BJ (cell line): Measurements from ENCODE around the gene LNPK. TPM values are rescaled to one million over a fixed set of nuclear protein-coding genes. Genes with fewer than 3 reads are reported as not detected.

Experiments
- CTCF ChIA-PET: fragments of 350-600 bp; formaldehyde crosslinking; extraction: SDS; loops from one replicate; lab custom pipeline; 2021; ENCODE audit warnings: antibody characterized with exemption, inconsistent platforms; lab: Yijun Ruan, JAX
- POLR2A ChIA-PET: fragments of 300-600 bp; sonication (Branson Sonifier 250); formaldehyde crosslinking; extraction: SDS; loops from one replicate; lab custom pipeline; 2021; ENCODE audit warnings: antibody characterized with exemption; lab: Charles Lee
- DNase-seq: peaks from one replicate; pipeline ENCODE4 v3.0.0-alpha.2; 2011; ENCODE audit warnings: low read depth
- H3K27me3 ChIP-seq: 2 replicates; pipeline ENCODE4 v1.6.0; 2011; ENCODE audit warnings: low read length; ENCODE audit not compliant: control insufficient read depth, insufficient read depth
- H3K36me3 ChIP-seq: 2 replicates; pipeline ENCODE4 v1.5.1; 2011; ENCODE audit warnings: low read length; ENCODE audit not compliant: control insufficient read depth, insufficient read depth
- H3K4me3 ChIP-seq: 2 replicates; pipeline ENCODE4 v1.5.1; 2011; ENCODE audit warnings: low read depth, mild to moderate bottlenecking, control low read depth, low read length
- polyA plus RNA-seq: library from polyadenylated mRNA; depleted of rRNA; stranded (reverse); fragments of >200 nt; gene quantifications from 2 replicates; pipeline ENCODE4 v1.2.3, GENCODE V29; 2011
- TF ChIP-seq, protein P1 (sequence below): IDR thresholded peaks from 2 replicates; pipeline ENCODE4 v1.5.1; 2011; ENCODE audit warnings: low read depth, mild to moderate bottlenecking, control low read depth, inconsistent platforms, low read length, moderate library complexity; ENCODE audit not compliant: insufficient read depth

LNPK gene
- polyA plus RNA-seq, 1 experiment = 19.6 TPM

DNA sequence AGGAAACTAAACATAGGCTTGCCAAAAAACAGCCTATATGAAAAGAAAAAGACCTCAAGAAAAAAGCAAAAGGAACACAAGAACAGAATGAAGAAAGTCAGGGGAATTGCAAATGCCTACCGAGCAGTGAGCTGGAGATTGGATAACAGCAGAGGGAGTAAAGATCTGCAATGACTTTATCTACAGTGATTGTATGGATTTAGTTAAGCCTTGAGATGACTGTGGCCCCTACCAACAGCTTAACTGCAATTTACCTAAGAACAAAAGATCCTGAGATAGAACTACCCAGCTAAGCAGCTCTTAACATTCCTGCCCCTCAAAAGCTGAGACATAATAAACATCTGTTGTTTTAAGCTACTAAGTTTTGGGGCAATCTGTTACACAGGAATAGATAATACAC lies 20.5 kb downstream of the LNPK start:
- TF ChIP-seq, protein P1, sequence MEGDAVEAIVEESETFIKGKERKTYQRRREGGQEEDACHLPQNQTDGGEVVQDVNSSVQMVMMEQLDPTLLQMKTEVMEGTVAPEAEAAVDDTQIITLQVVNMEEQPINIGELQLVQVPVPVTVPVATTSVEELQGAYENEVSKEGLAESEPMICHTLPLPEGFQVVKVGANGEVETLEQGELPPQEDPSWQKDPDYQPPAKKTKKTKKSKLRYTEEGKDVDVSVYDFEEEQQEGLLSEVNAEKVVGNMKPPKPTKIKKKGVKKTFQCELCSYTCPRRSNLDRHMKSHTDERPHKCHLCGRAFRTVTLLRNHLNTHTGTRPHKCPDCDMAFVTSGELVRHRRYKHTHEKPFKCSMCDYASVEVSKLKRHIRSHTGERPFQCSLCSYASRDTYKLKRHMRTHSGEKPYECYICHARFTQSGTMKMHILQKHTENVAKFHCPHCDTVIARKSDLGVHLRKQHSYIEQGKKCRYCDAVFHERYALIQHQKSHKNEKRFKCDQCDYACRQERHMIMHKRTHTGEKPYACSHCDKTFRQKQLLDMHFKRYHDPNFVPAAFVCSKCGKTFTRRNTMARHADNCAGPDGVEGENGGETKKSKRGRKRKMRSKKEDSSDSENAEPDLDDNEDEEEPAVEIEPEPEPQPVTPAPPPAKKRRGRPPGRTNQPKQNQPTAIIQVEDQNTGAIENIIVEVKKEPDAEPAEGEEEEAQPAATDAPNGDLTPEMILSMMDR = no peak
- Histone ChIP-seq H3K4me3 (no peak overlapping the region), H3K36me3 (no peaks in the 10 kb centered on the region), H3K27me3 (no peaks in the 10 kb centered on the region)
- no peak for DNase-seq
- ChIA-PET POLR2A (no interaction called here), CTCF (no interaction called here)

DNA sequence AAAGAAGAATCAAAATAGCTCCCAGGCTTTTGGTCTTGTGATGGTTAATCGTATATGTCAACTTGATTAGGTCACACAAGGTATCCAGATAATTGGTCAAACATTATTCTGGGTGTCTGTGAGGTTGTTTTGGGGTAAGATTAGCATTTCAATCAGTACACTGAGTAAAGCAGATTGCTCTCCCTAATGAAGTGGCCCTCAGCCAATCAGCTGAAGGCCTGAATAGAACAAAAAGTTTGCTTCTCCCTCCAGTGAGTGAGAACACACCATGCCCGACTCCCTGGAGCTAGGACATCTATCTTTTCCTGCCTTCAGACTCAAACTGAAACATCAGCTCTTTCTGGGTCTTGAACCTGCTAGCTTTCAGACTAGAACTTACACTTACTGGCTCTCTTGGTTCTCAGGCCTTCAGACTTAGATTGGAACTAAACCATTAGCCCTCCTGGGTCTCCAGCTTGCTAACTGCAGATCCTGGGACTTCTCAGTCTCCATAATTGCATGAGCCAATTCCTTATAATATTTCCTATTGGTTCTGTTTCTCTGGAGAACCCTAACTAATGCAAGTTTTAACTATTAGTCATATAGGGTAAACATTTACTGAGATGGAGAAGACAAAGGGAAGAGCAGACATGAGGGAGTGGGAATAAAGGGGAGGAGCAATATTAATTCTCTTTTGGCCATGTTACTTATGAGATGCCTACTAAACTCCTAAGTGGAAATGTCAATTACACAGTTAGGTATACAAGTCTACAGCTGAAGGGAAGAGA lies 25.5 kb downstream of the LNPK start:
- TF ChIP-seq, protein P1 = no peak
- POLR2A ChIA-PET = no interaction called here
- H3K4me3 ChIP-seq = no peak overlapping the region
- H3K27me3 ChIP-seq = no peaks in the 10 kb centered on the region
- DNase-seq = no peak
- no peaks in the 10 kb centered on the region for H3K36me3 ChIP-seq
- CTCF ChIA-PET = no interaction called here

DNA sequence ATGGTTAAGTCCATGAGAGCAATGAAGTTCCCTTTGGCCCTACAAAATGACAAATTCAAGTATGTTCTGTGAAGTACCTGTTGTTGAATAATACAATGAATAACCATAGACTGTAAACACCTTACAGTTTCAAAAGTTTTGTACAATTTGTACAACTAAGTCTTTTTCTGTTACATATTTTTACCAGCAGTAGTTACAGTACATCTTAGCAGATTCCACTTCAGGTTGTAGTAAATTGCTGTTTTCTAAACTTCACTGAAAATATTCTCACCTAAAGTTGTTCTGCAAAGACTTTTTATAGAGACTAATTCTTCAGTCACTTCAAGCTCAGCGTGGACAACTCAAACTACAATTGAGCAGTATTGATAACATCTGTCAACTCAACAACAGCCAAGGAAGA lies 28.7 kb downstream of the LNPK start:
- Histone ChIP-seq H3K4me3 (no peak overlapping the region), H3K27me3 (no peaks in the 10 kb centered on the region), H3K36me3 (no peaks in the 10 kb centered on the region)
- ChIA-PET POLR2A (no interaction called here), CTCF (no interaction called here)
- DNase-seq = no peak
- TF ChIP-seq, protein P1 = no peak

DNA sequence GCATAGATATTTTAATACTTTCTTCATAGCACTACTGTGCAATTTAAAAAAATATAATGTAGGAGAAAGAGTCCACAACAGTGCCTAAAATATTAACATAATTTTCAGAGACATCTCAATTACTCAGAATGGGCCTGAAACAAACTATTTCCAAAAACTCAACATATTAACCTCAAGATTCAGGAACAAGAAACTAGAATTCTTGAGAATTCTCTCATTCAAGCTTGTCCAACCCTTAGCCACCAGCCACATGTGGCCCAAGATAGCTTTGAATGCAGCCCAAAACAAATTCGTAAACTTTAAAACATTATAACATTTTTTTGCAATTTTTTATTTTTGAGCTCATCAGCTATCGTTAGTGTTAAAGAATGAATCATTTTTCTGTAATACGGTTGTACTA lies 35.2 kb downstream of the LNPK start:
- ChIA-PET POLR2A (no interaction called here), CTCF (no interaction called here)
- Histone ChIP-seq H3K27me3 (no peaks in the 10 kb centered on the region), H3K4me3 (no peak overlapping the region), H3K36me3 (no peaks in the 10 kb centered on the region)
- TF ChIP-seq, protein P1 = no peak
- no peak for DNase-seq

DNA sequence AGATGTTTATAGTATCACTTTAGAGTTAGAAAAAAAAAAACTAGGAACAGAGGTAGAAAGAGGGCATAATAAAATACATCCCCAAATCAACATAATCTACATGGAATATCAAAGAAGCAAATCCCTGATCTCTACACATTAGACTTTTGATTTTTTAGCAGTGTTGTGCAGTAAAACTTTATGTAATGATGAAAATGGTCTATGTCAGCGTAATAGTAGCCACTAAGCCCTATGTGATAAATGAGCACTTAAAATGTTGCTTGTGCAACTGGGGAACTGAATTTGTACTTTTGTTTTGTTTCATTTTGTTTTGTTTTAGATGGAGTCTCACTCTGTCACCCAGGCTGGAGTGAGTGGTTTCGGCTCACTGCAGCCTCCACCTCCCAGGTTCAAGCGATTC lies 36.3 kb downstream of the LNPK start:
- ChIA-PET POLR2A (interaction anchor here (0.6 kb wide), 1 partner anchor 36 kb away, joined by 4 read pairs; no protein-coding TSS in a partner anchor), CTCF (no interaction called here)
- TF ChIP-seq, protein P1 = no peak
- Histone ChIP-seq H3K36me3 (no peaks in the 10 kb centered on the region), H3K4me3 (no peak overlapping the region), H3K27me3 (no peaks in the 10 kb centered on the region)
- DNase-seq = no peak
